Transverse colon (tissue), 4 donors: ENCODE measurements around the gene OR5K3. TPM values are rescaled to one million over a fixed set of nuclear protein-coding genes. Genes with fewer than 3 reads are reported as not detected.

ENCODE experiments used
- DNase-seq: peaks from one replicate; pipeline ENCODE4 v3.0.0-alpha.2; 2019
- H3K27ac ChIP-seq, 4 donors: fragments of 200-600 bp; sonication (generic); 2 replicates each; pipeline ENCODE4 v1.5.1; 2016 to 2018; ENCODE audit warnings: inconsistent platforms in 4 of 4
- H3K27me3 ChIP-seq: fragments of 200-600 bp; sonication (generic); 2 replicates; pipeline ENCODE4 v1.5.1; 2017; ENCODE audit warnings: inconsistent platforms
- H3K36me3 ChIP-seq, 4 donors: fragments of 200-600 bp; sonication (generic); 2 replicates each; pipeline ENCODE4 v1.5.1; 2017 to 2019; ENCODE audit warnings: inconsistent platforms in 4 of 4
- H3K4me1 ChIP-seq, 4 donors: fragments of 200-600 bp; sonication (generic); 2 replicates each; pipeline ENCODE4 v1.5.1; 2017 to 2020; ENCODE audit warnings: inconsistent platforms in 4 of 4
- H3K4me3 ChIP-seq, 4 donors: fragments of 200-600 bp; sonication (generic); 1 replicate in 1 of 4; 2 replicates in 3 of 4; pipeline versions ENCODE4 v1.5.1 to v1.6.1; 2017 to 2019; ENCODE audit warnings: inconsistent platforms in 4 of 4
- H3K9me3 ChIP-seq, 2 donors: fragments of 200-600 bp; sonication (generic); 2 replicates each; pipeline ENCODE4 v1.5.1; 2017 to 2019; ENCODE audit warnings: inconsistent platforms in 2 of 2
- EP300 ChIP-seq: sonication (generic); formaldehyde crosslinking; IDR thresholded peaks from one replicate; pipeline ENCODE4 v1.6.1; 2017; ENCODE audit warnings: antibody characterized with exemption, low read depth
- POLR2A ChIP-seq: fragments of 450-650 bp; IDR thresholded peaks from one replicate; pipeline ENCODE4 v1.6.1; 2016; ENCODE audit warnings: antibody characterized with exemption, mild to moderate bottlenecking, moderate library complexity
- POLR2AphosphoS5 ChIP-seq, 3 donors: sonication (generic); formaldehyde crosslinking; IDR thresholded peaks; one replicate each; pipeline ENCODE4 v1.6.1; 2016; ENCODE audit warnings: antibody characterized with exemption in 3 of 3
- WGBS, 2 donors: methylation state at CpG; one replicate each; pipeline ENCODE4 v1.1.5; 2018; ENCODE audit warnings: low coverage in 1 of 2; 5-methylcytosine and 5-hydroxymethylcytosine counted together
- in situ Hi-C, 4 donors: fragments of 200-750 bp; cut with MboI; loops; one replicate each; pipeline versions ENCODE4 v1.15.0 to v1.15.1; 2017; ENCODE audit warnings: low sequenced_read_pairs in 3 of 4, low pct_ligation_motif_present in 1 of 4, low pct_unique_long_range_greater_than_20kb in 1 of 4
- intact Hi-C: fragments of 100-400 bp; cut with DNase I; formaldehyde crosslinking; loops from one replicate; pipeline ENCODE4 v1.15.1; 2023; ENCODE audit warnings: low total_unique reads
- total RNA-seq, 4 donors: library from RNA; depleted of rRNA; stranded (reverse); fragments of >200 nt; gene quantifications; one replicate each; pipeline ENCODE4 v1.1.0, GENCODE V29; 2016
- TF ChIP-seq, protein P1 (sequence below), 5 experiments: fragments of 200-600 bp in 3 of 5; fragments of 450-650 bp in 2 of 5; sonication (generic) in 3 of 5; IDR thresholded peaks; 1 replicate in 2 of 5; 2 replicates in 3 of 5; pipeline ENCODE4 v1.5.1; 2016 to 2017; ENCODE audit warnings: antibody characterized with exemption in 5 of 5, inconsistent platforms in 3 of 5, mild to moderate bottlenecking in 2 of 5, moderate library complexity in 1 of 5

The OR5K3 gene, protein sequence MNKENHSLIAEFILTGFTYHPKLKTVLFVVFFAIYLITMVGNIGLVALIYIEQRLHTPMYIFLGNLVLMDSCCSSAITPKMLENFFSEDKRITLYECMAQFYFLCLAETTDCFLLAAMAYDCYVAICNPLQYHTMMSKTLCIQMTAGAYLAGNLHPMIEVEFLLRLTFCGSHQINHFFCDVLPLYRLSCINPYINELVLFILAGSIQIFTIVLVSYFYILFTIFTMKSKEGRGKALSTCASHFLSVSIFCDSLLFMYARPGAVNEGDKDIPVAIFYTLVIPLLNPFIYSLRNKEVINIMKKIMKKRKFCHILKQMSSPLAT
- not detected for total RNA-seq

DNA sequence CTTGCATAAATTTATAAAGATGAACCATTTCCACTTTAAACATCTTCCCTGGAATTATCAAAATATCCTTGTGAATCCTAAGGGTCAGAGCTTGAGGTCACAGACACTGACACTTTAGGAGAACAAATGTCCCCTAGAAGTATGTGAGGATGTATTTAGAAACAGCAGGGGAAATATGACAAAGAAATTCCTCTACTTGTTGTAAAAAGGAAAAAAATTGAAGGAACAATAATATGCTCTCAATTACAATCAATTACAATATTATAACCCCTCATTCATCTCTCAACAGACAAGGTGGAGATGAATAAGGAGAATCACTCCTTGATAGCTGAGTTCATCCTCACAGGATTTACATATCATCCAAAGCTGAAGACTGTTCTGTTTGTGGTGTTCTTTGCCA is at the start of gene OR5K3:
OR5K3 (plus strand) TSS at position 301 of the 400 bp plus-strand sequence; CDS start at position 301, 0 bp downstream.
- Histone ChIP-seq H3K36me3 (no peaks in the 10 kb centered on the region), H3K27me3 (no peaks in the 10 kb centered on the region), H3K4me3 (no peak within 1 kb of the TSS), H3K27ac (no peak within 1 kb of the TSS), H3K9me3 (no peaks in the 10 kb centered on the region), H3K4me1 (no peaks in the 10 kb centered on the region)
- in situ Hi-C loops = no loop called here
- no peak for DNase-seq
- intact Hi-C loops = no loop called here
- TF ChIP-seq EP300 = no peak
- TF ChIP-seq POLR2AphosphoS5 (IDR thresholded peaks at IDR 0.05) = no peak
- TF ChIP-seq POLR2A = no peak
- TF ChIP-seq, protein P1, sequence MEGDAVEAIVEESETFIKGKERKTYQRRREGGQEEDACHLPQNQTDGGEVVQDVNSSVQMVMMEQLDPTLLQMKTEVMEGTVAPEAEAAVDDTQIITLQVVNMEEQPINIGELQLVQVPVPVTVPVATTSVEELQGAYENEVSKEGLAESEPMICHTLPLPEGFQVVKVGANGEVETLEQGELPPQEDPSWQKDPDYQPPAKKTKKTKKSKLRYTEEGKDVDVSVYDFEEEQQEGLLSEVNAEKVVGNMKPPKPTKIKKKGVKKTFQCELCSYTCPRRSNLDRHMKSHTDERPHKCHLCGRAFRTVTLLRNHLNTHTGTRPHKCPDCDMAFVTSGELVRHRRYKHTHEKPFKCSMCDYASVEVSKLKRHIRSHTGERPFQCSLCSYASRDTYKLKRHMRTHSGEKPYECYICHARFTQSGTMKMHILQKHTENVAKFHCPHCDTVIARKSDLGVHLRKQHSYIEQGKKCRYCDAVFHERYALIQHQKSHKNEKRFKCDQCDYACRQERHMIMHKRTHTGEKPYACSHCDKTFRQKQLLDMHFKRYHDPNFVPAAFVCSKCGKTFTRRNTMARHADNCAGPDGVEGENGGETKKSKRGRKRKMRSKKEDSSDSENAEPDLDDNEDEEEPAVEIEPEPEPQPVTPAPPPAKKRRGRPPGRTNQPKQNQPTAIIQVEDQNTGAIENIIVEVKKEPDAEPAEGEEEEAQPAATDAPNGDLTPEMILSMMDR (IDR thresholded peaks at IDR 0.05) = no peak

DNA sequence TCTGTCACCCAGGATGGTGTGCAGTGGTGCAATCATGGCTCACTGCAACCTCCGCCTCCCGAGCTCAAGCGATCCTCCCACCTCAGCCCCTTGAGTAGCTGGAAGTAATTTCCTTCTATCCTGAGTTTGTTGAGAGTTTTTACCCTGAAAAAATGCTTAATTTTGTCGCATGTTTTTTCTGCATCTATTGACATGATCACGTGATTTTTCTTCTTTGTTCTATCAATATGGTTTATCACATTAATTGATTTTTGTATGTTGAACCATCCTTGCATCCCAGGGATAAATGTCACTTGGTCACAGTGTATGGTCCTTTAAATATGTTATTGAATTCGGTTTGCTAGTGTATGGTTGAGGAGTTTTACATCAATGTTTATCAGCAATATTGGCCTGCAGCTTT is 48.7 kb upstream of the OR5K3 start:
- intact Hi-C loops = no loop called here
- no peaks in the 10 kb centered on the region for H3K36me3 ChIP-seq
- DNase-seq = no peak
- H3K27me3 ChIP-seq = no peaks in the 10 kb centered on the region
- H3K9me3 ChIP-seq = no peaks in the 10 kb centered on the region
- in situ Hi-C loops = loop anchor here in 3 of 4 donors (25.0 kb wide), 3 partner anchors 246 to 554 kb away; partner anchors contain the start of genes CPOX (in 2 of the 3) and GABRR3 (in 1 of the 3)
- H3K4me3 ChIP-seq = no peak overlapping the region
- H3K27ac ChIP-seq = no peak overlapping the region
- WGBS, 2 donors = 78 to 81% methylated on average over 6 of the region's 6 CpGs
- TF ChIP-seq POLR2AphosphoS5 (IDR thresholded peaks at IDR 0.05) = no peak
- no peak for TF ChIP-seq POLR2A
- no peak for TF ChIP-seq EP300
- TF ChIP-seq, protein P1 (IDR thresholded peaks at IDR 0.05) = no peak
- no peaks in the 10 kb centered on the region for H3K4me1 ChIP-seq

DNA sequence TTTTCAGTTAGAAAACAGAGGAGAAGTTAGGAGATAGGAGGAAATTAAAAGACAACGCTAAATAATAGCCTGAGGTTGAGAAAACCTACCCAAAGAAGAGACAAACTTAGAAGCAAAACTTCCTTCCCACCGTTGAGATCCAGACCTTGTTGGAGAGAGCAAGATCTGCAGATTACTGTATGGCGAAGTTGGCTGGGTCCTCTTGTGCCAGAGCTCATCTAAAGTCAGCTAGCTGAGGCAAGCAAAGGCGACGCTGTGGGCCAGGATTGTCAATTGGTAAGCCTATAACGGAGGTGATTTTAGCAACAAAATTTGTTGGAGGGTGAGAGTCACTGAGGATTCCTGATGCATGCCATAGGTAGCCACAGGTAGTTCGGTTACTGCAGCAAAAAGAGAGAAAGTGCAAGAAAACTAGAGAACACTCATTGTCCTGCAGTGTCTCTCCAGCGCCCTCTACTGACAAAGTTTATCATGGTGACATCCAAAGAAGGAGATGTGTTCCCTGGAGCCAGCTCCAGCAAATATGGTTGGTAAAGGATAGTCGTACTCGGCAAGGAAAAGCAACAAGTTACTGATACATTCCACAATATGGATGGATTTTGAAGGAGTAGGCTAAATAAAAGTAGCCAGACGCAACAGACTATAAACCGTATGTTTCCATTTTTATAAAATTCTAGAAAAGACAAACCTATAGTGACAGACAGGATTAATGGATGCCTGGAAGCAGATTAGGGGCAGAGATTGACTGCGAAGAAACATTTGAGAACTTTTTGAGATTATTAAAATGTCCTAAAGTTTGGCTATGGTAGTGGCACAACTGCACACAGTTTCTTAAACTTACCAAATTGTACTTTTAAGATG is 46.6 kb upstream of the OR5K3 start:
- no peak for TF ChIP-seq POLR2A
- TF ChIP-seq, protein P1 (IDR thresholded peaks at IDR 0.05) = peak in 3 of 5 experiments; percentile 35 to 39 (median 38)
- intact Hi-C loops = no loop called here
- H3K27me3 ChIP-seq = no peaks in the 10 kb centered on the region
- H3K4me3 ChIP-seq = no peak overlapping the region
- DNase-seq = peak; percentile 9
- H3K36me3 ChIP-seq = no peaks in the 10 kb centered on the region
- no peak overlapping the region for H3K27ac ChIP-seq
- no peaks in the 10 kb centered on the region for H3K4me1 ChIP-seq
- no peaks in the 10 kb centered on the region for H3K9me3 ChIP-seq
- WGBS, 2 donors = 58 to 59% methylated on average over 10 to 13 of the region's 13 CpGs
- in situ Hi-C loops = loop anchor here in 3 of 4 donors (25.0 kb wide), 3 partner anchors 243 to 557 kb away; partner anchors contain the start of genes CPOX (in 2 of the 3) and GABRR3 (in 1 of the 3)

DNA sequence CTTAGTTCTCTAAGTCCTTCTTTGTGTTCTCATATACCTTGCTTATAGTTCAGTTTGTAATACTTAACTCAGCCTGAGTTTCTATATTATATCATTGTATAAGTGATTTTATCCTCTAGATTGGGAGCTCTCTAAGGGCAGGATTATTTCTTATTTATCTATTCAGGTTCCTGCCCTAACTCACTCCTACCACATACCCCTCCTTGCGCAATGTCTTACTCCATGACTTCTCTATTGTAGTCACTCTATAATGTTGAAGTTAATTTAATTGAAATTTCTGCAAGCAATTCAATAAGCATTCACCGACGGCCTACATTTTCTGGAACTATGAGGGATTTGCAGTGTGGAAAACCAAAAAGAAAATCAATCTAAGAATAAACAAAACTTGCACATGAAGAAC is 40.4 kb upstream of the OR5K3 start:
- H3K36me3 ChIP-seq = no peaks in the 10 kb centered on the region
- no peak overlapping the region for H3K27ac ChIP-seq
- 78 to 93% methylated on average over 3 of the region's 3 CpGs for WGBS, 2 donors
- no peak for DNase-seq
- H3K4me1 ChIP-seq = no peaks in the 10 kb centered on the region
- TF ChIP-seq, protein P1 (IDR thresholded peaks at IDR 0.05) = no peak
- no peak for TF ChIP-seq POLR2AphosphoS5 (IDR thresholded peaks at IDR 0.05)
- no peak for TF ChIP-seq EP300
- no peak for TF ChIP-seq POLR2A
- H3K27me3 ChIP-seq = no peaks in the 10 kb centered on the region
- H3K4me3 ChIP-seq = no peak overlapping the region
- H3K9me3 ChIP-seq = no peaks in the 10 kb centered on the region
- intact Hi-C loops = no loop called here
- in situ Hi-C loops = no loop called here
